ENCODE data around the gene SEPTIN8. TPM values are rescaled to one million over a fixed set of nuclear protein-coding genes. Genes with fewer than 3 reads are reported as not detected.
A peak's percentile ranks its signal among the peaks of the same experiment; 100 is the strongest.

SEPTIN8 gene
- total and polyA plus RNA-seq, 2 of the 8 experiments (the other 6 are each of a cell fraction or from before 2014, with no cell fraction given), result 21.2 to 33.0 TPM

DNA sequence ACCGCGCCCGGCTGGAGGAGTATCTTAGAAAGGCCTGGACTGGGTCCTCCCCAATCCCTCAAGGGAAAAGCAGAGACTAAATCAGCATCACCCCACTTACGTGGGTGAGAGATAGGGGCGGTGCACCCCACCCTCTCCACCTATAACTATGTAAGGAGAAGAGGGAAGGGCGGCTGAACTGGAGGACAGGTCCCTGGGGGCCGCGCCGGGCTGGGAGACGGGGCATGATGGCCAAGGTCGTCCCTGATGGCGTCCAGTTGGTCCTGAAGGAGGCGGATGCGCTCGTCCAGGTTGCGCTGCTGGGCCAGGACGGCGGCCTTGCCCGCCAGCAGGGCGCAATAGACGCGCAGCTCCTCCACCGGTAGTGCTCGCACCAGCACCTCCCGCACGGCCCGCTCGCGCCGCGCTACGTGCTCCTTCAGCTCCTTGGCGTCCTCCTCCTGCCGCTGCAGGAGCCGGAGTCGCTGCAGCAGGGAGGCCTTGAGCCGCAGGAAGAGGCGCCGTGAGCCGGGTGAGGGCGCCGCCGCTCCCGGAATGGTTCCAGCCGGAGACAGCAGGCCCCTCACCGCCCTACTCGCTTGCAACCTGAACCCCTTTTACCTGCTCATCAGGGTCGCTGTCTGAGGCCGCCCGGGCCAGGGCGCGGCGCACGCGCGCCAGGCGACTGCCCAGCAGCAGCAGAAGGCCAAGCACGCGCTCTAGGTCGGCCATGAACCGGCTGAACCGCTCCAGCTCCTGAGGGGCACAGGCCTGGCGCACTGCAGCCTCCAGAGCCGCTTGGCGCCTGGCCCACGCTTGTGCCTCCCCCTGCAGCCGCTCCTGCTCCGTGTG is 45.8 kb upstream of the SEPTIN8 start (continued):
- TF ChIP-seq, protein P1, sequence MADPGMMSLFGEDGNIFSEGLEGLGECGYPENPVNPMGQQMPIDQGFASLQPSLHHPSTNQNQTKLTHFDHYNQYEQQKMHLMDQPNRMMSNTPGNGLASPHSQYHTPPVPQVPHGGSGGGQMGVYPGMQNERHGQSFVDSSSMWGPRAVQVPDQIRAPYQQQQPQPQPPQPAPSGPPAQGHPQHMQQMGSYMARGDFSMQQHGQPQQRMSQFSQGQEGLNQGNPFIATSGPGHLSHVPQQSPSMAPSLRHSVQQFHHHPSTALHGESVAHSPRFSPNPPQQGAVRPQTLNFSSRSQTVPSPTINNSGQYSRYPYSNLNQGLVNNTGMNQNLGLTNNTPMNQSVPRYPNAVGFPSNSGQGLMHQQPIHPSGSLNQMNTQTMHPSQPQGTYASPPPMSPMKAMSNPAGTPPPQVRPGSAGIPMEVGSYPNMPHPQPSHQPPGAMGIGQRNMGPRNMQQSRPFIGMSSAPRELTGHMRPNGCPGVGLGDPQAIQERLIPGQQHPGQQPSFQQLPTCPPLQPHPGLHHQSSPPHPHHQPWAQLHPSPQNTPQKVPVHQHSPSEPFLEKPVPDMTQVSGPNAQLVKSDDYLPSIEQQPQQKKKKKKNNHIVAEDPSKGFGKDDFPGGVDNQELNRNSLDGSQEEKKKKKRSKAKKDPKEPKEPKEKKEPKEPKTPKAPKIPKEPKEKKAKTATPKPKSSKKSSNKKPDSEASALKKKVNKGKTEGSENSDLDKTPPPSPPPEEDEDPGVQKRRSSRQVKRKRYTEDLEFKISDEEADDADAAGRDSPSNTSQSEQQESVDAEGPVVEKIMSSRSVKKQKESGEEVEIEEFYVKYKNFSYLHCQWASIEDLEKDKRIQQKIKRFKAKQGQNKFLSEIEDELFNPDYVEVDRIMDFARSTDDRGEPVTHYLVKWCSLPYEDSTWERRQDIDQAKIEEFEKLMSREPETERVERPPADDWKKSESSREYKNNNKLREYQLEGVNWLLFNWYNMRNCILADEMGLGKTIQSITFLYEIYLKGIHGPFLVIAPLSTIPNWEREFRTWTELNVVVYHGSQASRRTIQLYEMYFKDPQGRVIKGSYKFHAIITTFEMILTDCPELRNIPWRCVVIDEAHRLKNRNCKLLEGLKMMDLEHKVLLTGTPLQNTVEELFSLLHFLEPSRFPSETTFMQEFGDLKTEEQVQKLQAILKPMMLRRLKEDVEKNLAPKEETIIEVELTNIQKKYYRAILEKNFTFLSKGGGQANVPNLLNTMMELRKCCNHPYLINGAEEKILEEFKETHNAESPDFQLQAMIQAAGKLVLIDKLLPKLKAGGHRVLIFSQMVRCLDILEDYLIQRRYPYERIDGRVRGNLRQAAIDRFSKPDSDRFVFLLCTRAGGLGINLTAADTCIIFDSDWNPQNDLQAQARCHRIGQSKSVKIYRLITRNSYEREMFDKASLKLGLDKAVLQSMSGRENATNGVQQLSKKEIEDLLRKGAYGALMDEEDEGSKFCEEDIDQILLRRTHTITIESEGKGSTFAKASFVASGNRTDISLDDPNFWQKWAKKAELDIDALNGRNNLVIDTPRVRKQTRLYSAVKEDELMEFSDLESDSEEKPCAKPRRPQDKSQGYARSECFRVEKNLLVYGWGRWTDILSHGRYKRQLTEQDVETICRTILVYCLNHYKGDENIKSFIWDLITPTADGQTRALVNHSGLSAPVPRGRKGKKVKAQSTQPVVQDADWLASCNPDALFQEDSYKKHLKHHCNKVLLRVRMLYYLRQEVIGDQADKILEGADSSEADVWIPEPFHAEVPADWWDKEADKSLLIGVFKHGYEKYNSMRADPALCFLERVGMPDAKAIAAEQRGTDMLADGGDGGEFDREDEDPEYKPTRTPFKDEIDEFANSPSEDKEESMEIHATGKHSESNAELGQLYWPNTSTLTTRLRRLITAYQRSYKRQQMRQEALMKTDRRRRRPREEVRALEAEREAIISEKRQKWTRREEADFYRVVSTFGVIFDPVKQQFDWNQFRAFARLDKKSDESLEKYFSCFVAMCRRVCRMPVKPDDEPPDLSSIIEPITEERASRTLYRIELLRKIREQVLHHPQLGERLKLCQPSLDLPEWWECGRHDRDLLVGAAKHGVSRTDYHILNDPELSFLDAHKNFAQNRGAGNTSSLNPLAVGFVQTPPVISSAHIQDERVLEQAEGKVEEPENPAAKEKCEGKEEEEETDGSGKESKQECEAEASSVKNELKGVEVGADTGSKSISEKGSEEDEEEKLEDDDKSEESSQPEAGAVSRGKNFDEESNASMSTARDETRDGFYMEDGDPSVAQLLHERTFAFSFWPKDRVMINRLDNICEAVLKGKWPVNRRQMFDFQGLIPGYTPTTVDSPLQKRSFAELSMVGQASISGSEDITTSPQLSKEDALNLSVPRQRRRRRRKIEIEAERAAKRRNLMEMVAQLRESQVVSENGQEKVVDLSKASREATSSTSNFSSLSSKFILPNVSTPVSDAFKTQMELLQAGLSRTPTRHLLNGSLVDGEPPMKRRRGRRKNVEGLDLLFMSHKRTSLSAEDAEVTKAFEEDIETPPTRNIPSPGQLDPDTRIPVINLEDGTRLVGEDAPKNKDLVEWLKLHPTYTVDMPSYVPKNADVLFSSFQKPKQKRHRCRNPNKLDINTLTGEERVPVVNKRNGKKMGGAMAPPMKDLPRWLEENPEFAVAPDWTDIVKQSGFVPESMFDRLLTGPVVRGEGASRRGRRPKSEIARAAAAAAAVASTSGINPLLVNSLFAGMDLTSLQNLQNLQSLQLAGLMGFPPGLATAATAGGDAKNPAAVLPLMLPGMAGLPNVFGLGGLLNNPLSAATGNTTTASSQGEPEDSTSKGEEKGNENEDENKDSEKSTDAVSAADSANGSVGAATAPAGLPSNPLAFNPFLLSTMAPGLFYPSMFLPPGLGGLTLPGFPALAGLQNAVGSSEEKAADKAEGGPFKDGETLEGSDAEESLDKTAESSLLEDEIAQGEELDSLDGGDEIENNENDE (IDR thresholded peaks at IDR 0.05; ENCODE audit: insufficient replicate concordance, low read length), result no peak
- peak; percentile 74 for TF ChIP-seq KDM4A (IDR thresholded peaks at IDR 0.05; ENCODE audit: low read depth, low read length, severe bottlenecking)
- TF ChIP-seq, protein P2, sequence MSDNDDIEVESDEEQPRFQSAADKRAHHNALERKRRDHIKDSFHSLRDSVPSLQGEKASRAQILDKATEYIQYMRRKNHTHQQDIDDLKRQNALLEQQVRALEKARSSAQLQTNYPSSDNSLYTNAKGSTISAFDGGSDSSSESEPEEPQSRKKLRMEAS (IDR thresholded peaks at IDR 0.05), result peak; percentile 97
- peak; percentile 44; the same call in 1 of the 2 replicates for TF ChIP-seq PHF8 (conservative IDR thresholded peaks at IDR 0.05; ENCODE audit: low read depth, low read length)
- TF ChIP-seq TCF12 (IDR thresholded peaks at IDR 0.05; ENCODE audit: low read depth, low read length), result 0 out of 2 replicates have a peak, but pooled peaks have one; percentile 5
- 0 out of 4 replicates have a peak, but pooled peaks of 1 of the 2 experiments have one; percentile 29 for TF ChIP-seq HDAC2 (IDR thresholded peaks at IDR 0.05; ENCODE audit: borderline replicate concordance in 1 of 2, low read depth in 2 of 2, low read length in 2 of 2)
- TF ChIP-seq YY1 (IDR thresholded peaks at IDR 0.05; ENCODE audit: low read depth, low read length), result peak; percentile 75; the same call in 1 of the 2 replicates
- no peak for TF ChIP-seq CBX8 (IDR thresholded peaks at IDR 0.05; ENCODE audit: borderline replicate concordance, low read depth, low read length)

All from H1 (cell line).